GM20000 (cell line): ENCODE measurements around the gene TLR9.

Experiments
- DNase-seq: peaks from one replicate; pipeline ENCODE4 v3.0.0; 2012; ENCODE audit warnings: low spot score
- TF ChIP-seq, protein P1 (sequence below): IDR thresholded peaks from 2 replicates; pipeline ENCODE4 v1.5.1; 2012; ENCODE audit warnings: mild to moderate bottlenecking, control low read depth; ENCODE audit errors: extremely low read depth, missing control alignments

The TLR9 gene

DNA sequence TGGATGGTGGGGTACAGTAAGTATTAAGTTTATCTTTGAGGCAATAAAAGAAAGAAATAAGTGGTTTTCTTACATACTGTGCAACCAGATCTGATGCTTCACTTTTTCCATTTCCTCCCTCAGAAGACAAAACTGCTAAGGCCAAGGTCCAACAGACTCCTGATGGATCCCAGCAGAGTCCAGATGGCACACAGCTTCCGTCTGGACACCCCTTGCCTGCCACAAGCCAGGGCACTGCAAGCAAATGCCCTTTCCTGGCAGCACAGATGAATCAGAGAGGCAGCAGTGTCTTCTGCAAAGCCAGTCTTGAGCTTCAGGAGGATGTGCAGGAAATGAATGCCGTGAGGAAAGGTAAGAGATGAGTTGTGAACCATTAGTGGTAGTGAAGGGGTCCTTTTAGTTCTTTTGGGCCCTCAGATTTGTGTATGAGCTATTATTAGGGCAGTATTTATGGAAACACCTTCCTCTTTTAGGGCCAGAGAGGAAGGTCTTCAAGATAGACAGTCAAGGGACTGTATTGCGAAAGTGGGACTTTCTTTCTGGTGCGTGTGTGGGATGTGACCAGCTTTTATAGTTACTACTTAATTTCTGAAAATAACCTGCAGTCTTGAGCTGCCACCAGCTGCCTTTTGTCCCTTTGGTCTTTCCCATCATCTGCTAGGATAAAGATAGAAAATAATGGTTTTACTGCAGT, 22.9 kb downstream of the TLR9 start:
- TF ChIP-seq, protein P1, sequence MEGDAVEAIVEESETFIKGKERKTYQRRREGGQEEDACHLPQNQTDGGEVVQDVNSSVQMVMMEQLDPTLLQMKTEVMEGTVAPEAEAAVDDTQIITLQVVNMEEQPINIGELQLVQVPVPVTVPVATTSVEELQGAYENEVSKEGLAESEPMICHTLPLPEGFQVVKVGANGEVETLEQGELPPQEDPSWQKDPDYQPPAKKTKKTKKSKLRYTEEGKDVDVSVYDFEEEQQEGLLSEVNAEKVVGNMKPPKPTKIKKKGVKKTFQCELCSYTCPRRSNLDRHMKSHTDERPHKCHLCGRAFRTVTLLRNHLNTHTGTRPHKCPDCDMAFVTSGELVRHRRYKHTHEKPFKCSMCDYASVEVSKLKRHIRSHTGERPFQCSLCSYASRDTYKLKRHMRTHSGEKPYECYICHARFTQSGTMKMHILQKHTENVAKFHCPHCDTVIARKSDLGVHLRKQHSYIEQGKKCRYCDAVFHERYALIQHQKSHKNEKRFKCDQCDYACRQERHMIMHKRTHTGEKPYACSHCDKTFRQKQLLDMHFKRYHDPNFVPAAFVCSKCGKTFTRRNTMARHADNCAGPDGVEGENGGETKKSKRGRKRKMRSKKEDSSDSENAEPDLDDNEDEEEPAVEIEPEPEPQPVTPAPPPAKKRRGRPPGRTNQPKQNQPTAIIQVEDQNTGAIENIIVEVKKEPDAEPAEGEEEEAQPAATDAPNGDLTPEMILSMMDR = no peak
- DNase-seq = peak; percentile 59

DNA sequence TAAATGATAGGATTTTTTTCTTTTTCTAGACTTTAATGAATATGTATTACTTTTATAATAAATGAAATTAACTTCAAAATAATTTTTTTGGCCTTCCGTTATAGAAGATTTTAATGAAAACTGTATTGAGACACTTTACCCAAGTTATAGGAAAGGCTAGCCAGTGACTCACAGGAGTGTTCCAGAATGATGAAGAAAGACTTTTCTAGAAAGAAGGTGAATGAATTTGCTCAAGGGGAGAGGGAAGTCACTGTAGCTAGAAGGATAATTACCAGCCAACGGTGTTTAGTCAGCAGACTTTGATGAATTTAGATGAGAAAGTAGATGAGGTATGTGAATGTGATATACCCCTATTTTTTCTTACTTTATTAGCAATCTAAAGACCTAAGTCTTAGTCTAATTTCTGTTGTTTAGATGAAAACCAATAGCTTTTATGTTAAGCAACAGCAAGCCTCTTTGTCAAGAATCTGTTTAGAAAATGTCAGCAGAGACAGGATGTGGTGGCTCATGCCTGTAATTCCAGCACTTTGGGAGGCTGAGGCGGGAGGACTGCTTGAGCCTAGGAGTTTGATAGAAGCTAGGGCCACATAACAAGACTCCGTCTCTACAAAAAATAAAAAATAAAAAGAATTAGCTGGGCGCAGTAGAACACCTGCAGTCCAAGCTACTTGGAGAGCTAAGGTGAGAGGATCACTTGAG, 24.3 kb downstream of the TLR9 start:
- TF ChIP-seq, protein P1 = no peak

DNA sequence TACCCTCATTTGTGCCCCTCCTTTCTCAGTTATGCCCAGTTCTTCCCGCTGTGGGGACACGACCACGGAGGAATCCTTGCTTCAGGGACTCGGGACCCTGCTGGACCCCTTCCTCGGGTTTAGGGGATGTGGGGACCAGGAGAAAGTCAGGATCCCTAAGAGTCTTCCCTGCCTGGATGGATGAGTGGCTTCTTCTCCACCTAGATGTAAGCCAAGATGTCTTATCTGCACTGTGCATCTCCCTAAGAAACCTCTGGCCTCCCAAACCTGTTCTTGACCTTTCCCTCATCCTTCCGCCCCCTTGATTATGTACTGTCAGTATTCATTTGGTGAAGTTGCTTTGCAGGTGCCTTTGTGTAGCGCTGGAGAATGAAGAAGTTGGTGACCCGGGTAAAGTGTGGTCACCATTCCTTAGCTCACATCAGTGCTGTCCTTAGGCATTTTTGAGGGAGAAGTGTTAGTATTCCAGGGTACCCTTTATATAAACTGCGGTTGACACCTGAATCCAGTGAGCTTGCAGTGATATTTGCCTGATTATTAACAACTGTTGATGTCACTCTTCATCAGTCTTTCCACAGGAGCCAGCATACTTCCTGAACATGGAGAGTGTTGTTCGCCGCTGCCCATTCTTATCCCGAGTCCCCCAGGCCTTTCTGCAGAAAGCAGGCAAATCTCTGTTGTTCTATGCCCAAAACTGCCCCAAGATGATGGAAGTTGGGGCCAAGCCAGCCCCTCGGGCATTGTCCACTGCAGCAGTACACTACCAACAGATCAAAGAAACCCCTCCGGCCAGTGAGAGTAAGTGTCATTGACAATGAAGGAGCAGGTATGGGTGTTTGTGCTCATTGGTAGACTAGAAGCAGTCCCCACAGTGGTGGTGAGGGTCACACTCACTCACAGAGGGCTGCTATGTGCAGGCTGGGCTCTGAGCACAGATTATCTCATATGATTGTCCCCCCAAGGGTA, 26.5 kb downstream of the TLR9 start:
- no peak for DNase-seq
- TF ChIP-seq, protein P1 = no peak

More for the DNA sequence above, 24.3 kb downstream of the TLR9 start:
- no peak for DNase-seq

DNA sequence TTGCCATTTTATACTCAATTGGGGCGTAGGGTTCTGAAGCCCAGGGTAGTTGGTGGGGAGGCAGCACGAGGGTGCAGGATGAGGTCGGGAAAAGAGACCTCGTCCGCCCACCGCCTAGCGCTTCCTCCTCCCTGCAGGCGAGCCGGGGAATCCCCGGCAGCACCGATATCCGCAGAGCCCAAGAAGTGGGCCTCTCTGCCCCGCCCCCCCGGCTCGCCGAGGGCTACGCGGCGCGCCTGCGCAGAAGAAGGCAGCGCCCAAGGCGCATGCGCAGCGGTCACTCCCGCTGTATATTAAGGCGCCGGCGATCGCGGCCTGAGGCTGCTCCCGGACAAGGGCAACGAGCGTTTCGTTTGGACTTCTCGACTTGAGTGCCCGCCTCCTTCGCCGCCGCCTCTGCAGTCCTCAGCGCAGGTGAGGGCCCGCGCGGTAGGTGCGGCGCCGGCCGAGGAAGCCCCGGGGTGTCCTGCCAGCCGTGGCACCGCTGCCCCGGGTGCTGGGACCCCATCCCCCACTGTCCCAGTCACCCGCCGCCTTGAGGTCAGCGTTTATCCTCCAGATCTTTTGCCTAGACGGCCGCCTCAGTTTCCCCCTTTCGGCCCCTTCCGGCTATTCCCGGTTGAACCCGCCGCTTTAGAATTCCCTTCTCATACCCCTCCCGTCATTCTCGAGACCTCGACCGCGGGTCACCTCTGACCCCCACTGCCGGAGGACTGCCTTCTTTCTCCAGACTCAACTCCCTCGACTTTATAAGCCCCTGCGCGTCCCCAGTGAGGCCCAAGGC, 27.4 kb downstream of the TLR9 start, which contains the start of gene ALAS1:
ALAS1 (plus strand) TSS at position 319 of the 784 bp plus-strand sequence. CDS start 1,082 bp downstream, outside the sequence.
- TF ChIP-seq, protein P1 = no peak

DNA sequence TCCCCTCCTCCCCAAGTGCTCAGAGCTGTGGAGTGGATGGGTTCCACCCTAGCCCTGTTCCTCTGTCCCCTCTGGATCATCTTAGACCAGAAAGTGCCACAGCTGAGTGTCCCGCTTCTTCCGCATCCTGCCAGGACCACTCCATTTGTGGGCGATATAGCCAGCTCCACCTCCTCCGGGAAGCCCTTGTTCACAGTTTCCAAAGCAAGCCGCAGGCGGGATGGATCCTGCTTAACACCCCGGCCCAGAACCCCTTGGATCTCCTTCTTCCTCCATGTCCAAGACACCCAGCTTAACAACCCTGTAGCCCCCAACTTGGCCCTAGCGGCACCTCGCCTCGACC, 28.0 kb downstream of the TLR9 start:
- TF ChIP-seq, protein P1 = no peak
- no peak for DNase-seq

More for the DNA sequence above, 27.4 kb downstream of the TLR9 start, which contains the start of gene ALAS1:
- DNase-seq = peak; percentile 98

DNA sequence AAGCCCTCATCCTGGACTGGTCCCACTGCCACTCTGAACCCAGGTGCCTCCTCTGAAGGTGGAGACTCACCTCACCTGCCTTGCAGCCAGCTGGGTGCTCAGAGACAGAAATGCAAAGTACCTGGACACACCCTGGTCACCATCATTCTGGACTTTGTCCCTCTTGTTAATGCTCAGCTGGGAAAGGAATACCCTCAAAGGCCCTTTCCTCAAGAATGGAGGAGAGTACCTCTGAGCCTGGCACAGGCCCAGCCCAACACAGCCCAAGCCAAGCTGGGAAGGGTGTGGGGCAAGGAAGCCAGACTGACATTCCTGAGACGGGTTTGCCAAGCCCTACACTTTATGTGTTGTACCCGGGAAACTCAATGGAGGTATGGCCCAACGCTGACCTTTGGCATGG, 28.5 kb downstream of the TLR9 start:
- TF ChIP-seq, protein P1 = no peak

More for the DNA sequence above, 28.5 kb downstream of the TLR9 start:
- DNase-seq = no peak
